Activated effector memory CD4-positive, alpha-beta T cell treated with anti-CD3 and anti-CD28 coated beads, Interleukin-2, amount 50 U/mL, for 16 hours (primary cell): ENCODE results near the gene COP1.
"Not testable (repeated sequence)": the region's sequence is repeated elsewhere in the genome, so short reads cannot be mapped to it uniquely, and the experiment has no call there.

ENCODE experiments used
- DNase-seq: peaks from one replicate; pipeline ENCODE4 v3.0.0-alpha.2; 2020

COP1 gene

DNA sequence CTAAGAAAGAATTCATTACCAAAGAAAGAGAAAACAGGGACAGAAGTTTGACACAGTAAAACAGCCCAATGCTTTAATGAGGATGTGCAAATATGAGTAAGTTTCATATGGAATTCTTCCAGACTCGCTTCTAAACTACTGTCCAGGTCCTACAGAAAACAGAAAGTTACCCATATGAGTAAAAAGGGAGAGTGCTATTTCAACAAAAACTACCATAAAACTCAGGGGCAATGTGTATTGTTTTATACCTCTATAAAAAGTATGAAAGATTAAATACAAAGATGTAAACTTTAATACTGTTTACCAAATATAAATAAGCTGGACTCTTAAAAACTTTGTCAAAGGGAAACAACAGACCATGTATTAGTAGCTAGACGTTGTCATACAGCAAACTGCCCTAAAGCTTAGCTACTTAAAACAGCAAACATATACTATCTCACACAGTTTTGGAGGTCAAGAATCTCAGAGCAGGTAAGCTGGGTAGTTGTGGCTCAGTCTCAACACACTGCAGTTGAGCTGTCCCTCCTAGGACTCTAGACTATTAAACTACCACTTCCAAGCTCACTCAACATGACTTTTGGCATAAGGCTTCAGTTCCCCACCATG is 174.9 kb downstream of the COP1 start:
- DNase-seq: no peak

- no peak for DNase-seq
Measured at GRCh38 chr1:176029609-176030008, 177.5 kb downstream of the COP1 start.

DNA sequence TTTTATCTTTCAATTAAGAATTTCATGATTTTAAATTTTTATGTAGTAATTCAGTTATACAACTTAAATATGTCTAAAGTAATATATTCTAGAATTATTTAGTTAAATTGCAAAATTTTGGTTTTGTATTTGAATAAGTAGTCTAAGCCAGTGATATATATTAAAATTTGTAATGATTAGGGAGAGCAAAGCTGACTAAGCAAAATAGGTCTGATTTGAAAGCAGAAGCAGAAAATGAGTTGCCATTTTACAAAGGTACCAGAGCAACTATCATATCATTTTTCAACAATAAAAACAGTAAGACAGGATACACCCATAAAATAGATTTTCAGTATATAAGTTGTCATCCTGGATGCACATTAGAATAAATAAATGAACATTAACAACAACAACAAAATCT is 177.9 kb downstream of the COP1 start:
- no peak for DNase-seq

DNA sequence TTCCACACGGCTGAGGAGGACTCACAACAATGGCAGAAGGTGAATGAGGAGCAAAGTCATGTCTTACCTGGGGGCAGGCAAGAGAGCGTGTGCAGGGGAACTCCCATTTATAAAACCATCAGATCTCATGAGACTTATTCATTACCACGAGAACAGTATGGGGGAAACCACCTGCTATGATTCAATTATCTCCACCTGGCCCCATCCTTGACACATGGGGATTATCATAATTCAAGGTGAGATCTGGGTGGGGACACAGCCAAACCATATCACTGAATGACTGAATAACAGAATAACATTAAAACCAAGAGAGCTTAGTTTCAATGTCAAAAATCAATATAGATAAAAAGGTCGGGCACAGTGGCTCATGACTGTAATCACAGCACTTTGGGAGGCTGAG is 179.2 kb downstream of the COP1 start:
- not testable (repeated sequence) for DNase-seq

- DNase-seq: no peak
Measured at GRCh38 chr1:176022574-176022973, 184.5 kb downstream of the COP1 start.

DNA sequence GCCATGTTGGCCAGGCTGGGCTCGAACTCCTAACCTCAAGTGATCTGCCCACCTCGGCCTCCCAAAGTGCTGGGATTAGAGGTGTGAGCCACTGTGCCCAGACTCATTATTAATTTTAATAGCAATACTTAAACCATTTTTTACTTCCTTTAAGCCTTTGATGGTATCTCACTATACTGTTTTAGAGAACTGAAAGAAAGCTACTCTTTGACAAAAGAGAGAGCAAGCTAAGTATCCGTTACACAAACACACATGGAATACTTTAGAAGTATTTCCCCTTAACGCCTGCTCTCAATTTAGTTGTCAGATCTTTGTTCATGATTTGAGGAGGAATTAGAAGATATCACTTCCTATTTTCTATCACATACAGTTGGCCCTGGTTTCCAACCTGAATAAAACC is 189.4 kb downstream of the COP1 start:
- DNase-seq: no peak

- no peak for DNase-seq
Measured at GRCh38 chr1:176009951-176010350, 197.1 kb downstream of the COP1 start.

DNA sequence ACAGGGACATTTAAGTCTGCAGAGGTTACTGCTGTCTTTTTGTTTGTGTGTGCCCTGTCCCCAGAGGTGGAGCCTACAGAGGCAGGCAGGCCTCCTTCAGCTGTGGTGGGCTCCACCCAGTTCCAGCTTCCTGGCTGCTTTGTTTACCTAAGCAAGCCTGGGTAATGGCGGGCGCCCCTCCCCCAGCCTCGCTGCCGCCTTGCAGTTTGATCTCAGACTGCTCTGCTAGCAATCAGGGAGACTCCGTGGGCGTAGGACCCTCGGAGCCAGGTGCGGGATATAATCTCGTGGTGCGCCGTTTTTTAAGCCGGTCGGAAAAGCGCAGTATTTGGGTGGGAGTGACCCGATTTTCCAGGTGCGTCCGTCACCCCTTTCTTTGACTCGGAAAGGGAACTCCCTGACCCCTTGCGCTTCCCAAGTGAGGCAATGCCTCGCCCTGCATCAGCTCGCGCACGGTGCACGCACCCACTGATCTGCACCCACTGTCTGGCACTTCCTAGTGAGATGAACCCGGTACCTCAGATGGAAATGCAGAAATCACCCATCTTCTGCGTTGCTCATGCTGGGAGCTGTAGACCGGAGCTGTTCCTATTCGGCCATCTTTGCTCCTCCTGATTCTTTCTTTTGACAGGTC is 199.2 kb downstream of the COP1 start:
- DNase-seq: not testable (repeated sequence)

DNA sequence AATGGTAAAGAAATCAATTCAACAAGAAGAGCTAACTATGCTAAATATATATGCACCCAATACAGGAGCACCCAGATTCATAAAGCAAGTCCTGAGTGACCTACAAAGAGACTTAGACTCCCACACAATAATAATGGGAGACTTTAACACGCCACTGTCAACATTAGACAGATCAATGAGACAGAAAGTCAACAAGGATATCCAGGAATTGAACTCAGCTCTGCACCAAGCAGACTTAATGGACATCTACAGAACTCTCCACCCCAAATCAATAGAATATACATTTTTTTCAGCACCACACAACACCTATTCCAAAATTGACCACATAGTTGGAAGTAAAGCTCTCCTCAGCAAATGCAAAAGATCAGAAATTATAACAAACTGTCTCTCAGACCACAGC is 212.4 kb downstream of the COP1 start:
- not testable (repeated sequence) for DNase-seq

GRCh38 chr1:175992825-175993224 is 214.3 kb downstream of the COP1 start:
- DNase-seq: not testable (repeated sequence)

- DNase-seq: not testable (repeated sequence)
Measured at GRCh38 chr1:175992202-175992601, 214.9 kb downstream of the COP1 start.

- DNase-seq: no peak
Measured at GRCh38 chr1:175984813-175985212, 222.3 kb downstream of the COP1 start.

DNA sequence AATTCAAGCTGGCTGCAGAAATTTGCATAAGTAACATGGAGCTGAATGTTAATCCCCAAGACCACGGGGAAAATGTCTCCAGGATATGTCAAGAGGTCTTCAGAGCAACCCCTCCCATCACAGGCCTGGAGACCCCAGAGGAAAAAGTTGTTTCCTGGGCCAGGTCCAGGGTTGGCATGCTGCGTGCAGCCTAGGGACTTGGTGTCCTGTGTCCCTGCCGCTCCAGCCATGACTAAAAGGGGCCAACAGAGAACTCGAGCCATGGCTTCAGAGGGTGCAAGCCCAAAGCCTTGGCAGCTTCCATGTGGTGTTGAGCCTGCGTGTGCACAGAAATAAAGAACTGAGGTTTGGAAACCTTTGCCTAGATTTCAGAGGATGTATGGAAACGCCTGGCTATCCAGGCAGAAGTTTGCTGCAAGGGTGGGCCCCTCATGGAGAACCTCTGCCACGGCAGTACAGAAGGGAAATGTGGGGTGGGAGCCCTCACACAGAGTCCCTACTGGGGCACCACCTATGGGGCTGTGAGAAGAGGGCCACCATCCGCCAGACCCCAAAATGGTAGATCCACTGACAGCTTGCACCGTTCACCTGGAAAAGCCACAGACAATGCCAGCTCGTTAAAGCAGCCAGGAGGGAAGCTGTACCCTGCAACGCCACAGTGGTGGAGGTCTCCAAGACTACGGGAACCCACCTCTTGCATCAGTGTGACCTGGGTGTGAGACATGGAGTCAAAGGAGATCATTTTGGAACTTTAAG is 222.9 kb downstream of the COP1 start:
- DNase-seq: no peak

DNA sequence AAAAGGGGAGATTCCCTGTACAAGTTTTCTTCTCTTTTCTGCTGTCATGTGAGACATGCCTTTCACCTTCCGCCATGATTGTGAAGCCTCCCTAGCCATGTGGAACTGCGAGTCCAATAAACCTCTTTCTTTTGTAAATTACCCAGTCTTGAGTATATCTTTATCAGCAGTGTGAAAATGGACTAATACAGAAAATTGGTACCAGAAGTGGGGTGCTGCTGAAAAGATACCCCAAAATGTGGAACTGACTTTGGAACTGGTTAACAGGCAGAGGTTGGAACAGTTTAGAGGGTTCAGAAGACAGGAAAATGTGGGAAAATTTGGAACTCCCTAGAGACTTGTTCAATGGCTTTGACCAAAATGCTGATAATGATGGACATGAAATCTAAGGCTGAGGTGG is 223.7 kb downstream of the COP1 start:
- not testable (repeated sequence) for DNase-seq

DNA sequence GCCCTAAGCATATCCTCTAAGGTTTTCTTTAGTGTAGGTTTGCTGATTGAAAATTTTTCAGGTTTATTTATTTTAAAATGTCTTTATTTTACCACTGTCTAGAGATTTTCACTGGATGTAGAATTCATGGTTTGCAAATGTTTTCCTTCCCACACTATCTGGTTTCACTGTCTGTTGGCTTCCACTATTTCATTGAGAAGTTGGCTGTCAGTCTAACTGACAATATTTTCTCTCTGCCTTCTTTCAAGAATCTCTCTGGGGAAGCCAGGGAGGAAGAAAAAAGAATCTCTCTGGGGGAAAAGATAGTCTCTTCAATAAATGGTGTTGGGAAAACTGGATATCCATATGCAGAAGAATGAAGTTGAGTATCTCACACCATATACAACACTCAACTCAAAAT is 226.0 kb downstream of the COP1 start:
- DNase-seq: no peak

- DNase-seq: no peak
Measured at GRCh38 chr1:175978926-175979325, 228.2 kb downstream of the COP1 start.

DNA sequence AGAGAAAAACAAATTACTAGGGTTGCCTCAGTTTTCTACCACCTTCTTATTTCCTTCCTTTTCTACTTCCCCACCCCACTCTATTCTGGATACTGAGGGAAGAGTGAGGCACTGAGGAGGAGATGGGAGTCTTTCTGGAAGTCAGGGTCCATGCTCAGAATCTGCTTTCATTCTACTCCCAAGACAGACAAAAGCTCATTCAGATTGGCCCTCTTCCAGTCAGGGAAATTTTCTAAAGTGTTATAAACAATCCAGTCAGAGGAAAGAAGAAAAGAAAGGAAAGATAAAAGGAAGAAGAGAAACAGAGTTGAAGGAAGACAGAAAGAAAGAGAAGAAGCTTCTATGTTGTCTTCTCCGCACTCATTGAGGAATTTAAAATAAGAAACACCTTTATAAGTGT is 228.6 kb downstream of the COP1 start:
- no peak for DNase-seq

- no peak for DNase-seq
Measured at GRCh38 chr1:175976865-175977642, 230.0 kb downstream of the COP1 start.

- DNase-seq: no peak
Measured at GRCh38 chr1:175969231-175969630, 237.9 kb downstream of the COP1 start.

- no peak for DNase-seq
Measured at GRCh38 chr1:175968486-175969172, 238.5 kb downstream of the COP1 start.

DNA sequence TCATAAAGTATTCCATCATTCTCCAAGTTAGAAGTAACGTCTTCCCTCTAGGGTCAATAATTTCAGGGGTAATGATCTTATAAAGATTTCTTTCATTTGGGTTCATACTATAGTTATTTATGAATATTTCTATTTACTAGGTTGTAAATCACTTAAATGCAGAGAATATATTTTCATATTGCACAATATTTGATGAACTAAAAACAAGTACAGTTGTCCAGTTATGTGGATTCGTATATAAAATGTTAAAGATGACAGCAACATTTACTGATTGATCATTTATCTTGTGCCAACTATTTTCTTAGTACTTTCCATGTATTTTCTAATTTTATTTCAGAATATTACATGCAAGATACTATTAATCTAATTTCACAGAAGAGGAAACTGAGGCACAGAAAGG is 243.3 kb downstream of the COP1 start:
- DNase-seq: no peak

DNA sequence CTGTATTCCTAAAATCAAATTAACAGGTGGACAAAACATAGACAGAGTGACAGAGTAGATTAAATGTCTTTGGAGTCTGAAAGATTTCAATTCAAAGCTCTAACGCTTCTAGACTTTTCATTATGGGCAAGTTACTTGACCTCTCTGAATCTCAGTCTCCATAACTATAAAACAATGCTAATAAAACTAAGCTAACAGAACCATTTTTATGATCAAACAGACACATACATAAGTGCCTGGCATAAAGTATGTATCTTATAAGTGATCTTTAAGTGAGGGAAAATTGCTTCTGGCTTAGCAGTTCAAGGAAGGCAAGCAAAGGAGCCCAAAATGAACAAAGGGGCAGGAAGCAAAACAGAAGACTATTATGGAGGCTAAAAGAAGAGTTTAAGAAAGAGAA is 246.9 kb downstream of the COP1 start:
- no peak for DNase-seq

DNA sequence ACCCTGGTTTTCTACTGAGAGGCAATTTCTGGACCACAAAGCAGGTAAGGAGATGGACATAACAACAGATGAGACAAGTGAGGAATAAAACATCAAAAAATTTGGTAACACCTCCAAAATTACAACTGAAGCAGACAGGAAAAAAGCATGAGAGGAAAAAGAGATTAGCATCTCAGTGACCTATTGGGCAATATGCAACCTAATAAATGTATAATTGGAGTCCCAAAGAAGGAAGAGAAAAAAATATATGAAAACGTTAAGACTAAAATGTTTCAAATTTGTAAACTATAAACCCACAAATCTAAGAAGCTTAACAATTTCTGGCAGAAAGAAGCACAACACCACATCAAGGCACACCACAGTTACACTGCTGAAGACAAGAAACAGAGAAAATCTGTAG is 255.5 kb downstream of the COP1 start:
- no peak for DNase-seq
